Measurements from ENCODE around the gene MAGI2.

DNA sequence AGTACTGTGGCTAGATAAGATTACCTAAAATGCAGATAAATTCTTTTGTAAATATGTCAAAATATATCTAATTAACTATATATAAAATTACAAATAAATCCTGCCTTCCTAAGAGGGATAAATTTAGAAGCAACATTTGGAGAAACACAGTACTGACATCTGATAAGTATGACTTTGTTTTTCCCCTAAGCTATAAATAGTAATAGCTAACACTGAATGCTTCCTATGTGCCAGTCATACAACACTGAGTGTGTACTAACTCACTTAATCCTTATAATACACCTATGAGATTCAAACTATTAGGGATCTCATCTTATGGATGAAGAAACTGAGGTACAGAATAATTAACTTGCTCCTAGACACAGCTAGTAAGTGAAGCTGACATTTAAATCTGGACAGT, 733.4 kb downstream of the MAGI2 start:
- TF ChIP-seq, protein P1, sequence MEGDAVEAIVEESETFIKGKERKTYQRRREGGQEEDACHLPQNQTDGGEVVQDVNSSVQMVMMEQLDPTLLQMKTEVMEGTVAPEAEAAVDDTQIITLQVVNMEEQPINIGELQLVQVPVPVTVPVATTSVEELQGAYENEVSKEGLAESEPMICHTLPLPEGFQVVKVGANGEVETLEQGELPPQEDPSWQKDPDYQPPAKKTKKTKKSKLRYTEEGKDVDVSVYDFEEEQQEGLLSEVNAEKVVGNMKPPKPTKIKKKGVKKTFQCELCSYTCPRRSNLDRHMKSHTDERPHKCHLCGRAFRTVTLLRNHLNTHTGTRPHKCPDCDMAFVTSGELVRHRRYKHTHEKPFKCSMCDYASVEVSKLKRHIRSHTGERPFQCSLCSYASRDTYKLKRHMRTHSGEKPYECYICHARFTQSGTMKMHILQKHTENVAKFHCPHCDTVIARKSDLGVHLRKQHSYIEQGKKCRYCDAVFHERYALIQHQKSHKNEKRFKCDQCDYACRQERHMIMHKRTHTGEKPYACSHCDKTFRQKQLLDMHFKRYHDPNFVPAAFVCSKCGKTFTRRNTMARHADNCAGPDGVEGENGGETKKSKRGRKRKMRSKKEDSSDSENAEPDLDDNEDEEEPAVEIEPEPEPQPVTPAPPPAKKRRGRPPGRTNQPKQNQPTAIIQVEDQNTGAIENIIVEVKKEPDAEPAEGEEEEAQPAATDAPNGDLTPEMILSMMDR (IDR thresholded peaks at IDR 0.05 in 4 of 5, conservative IDR thresholded peaks at IDR 0.05 in 1 of 5) = no peak
- TF ChIP-seq POLR2A (IDR thresholded peaks at IDR 0.05) = no peak
